AG04450 (cell line): ENCODE measurements around the gene PPCS. TPM values are rescaled to one million over a fixed set of nuclear protein-coding genes. Genes with fewer than 3 reads are reported as not detected.
A peak's percentile ranks its signal among the peaks of the same experiment; 100 is the strongest.
"Not testable (repeated sequence)": the region's sequence is repeated elsewhere in the genome, so short reads cannot be mapped to it uniquely, and the experiment has no call there.

Experiments used
- CTCF ChIA-PET: fragments of 300-600, 350-600 bp; formaldehyde crosslinking; extraction: SDS; loops from one replicate; lab custom pipeline; 2022; ENCODE audit warnings: antibody characterized with exemption, inconsistent platforms; lab: Charles Lee
- POLR2A ChIA-PET: fragments of 350-600 bp; formaldehyde crosslinking; extraction: SDS; loops from one replicate; lab custom pipeline; 2021; ENCODE audit warnings: antibody characterized with exemption, inconsistent platforms; lab: Yijun Ruan, JAX
- DNase-seq: peaks from one replicate; pipeline ENCODE4 v3.0.0-alpha.2; 2011; ENCODE audit warnings: low read depth, low spot score
- H3K27ac ChIP-seq: one replicate; pipeline ENCODE4 v1.5.1; 2012; ENCODE audit warnings: low read depth, low read length, control low read depth
- H3K27me3 ChIP-seq: one replicate; pipeline ENCODE4 v1.6.0; 2012; ENCODE audit warnings: low read length; ENCODE audit not compliant: control insufficient read depth, insufficient read depth
- H3K4me3 ChIP-seq: 2 replicates; pipeline ENCODE4 v1.5.1; 2011; ENCODE audit warnings: mild to moderate bottlenecking, low read depth, low read length, control low read depth
- H3K9me3 ChIP-seq: 2 replicates; pipeline ENCODE4 v1.5.1; 2012; ENCODE audit warnings: low read length; ENCODE audit not compliant: control insufficient read depth, insufficient read depth
- CTCF ChIP-seq: IDR thresholded peaks from 2 replicates; pipeline ENCODE4 v1.5.1; 2011; ENCODE audit warnings: low read depth, low read length, control low read depth, inconsistent platforms
- polyA plus RNA-seq: library from polyadenylated mRNA; depleted of rRNA; stranded (reverse); fragments of >200 nt; gene quantifications from 2 replicates; pipeline ENCODE4 v1.2.3, GENCODE V29; 2011

Gene PPCS
- polyA plus RNA-seq, 1 experiment, result 36.8 TPM

GRCh38 chr1:42476605-42477004 is 20.3 kb downstream of the PPCS start:
- no peak for DNase-seq
- CTCF ChIA-PET, result no interaction called here
- Histone ChIP-seq H3K27me3 (no peaks in the 10 kb centered on the region), H3K9me3 (no peaks in the 10 kb centered on the region), H3K27ac (no peak overlapping the region), H3K4me3 (no peak overlapping the region)
- POLR2A ChIA-PET, result no interaction called here
- no peak for TF ChIP-seq CTCF

DNA sequence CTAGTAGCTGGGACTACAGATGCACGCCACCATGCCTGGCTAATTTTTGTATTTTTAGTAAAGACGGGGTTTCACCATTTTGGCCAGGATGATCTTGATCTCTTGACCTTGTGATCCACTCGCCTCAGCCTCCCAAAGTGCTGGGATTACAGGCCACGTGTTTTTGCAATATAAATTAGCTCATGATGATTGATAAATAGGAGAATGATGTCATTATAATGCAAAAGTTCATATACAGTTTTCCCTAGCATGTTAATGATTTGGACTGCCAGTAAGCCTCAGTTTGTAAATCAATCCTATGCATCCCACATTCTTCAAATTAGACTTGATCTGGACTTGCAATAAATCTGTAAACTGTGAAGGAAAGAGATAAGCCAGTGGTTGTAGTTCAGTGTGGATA is 21.0 kb downstream of the PPCS start:
- H3K9me3 ChIP-seq, DNase-seq, POLR2A ChIA-PET, H3K27me3 ChIP-seq, H3K27ac ChIP-seq, H3K4me3 ChIP-seq, CTCF ChIA-PET: not testable (repeated sequence)

GRCh38 chr1:42477775-42478174 is 21.4 kb downstream of the PPCS start:
- TF ChIP-seq CTCF, result no peak
- Histone ChIP-seq H3K27ac (no peak overlapping the region), H3K9me3 (no peaks in the 10 kb centered on the region), H3K27me3 (no peaks in the 10 kb centered on the region), H3K4me3 (no peak overlapping the region)
- no peak for DNase-seq
- CTCF ChIA-PET, result no interaction called here
- POLR2A ChIA-PET, result no interaction called here

- no peak for DNase-seq
- Histone ChIP-seq H3K27ac (no peak overlapping the region), H3K4me3 (no peak overlapping the region), H3K27me3 (no peaks in the 10 kb centered on the region), H3K9me3 (no peaks in the 10 kb centered on the region)
- ChIA-PET CTCF (no interaction called here), POLR2A (no interaction called here)
- peak; percentile 29 for TF ChIP-seq CTCF
Observed at GRCh38 chr1:42479621-42480020, 23.3 kb downstream of the PPCS start.

DNA sequence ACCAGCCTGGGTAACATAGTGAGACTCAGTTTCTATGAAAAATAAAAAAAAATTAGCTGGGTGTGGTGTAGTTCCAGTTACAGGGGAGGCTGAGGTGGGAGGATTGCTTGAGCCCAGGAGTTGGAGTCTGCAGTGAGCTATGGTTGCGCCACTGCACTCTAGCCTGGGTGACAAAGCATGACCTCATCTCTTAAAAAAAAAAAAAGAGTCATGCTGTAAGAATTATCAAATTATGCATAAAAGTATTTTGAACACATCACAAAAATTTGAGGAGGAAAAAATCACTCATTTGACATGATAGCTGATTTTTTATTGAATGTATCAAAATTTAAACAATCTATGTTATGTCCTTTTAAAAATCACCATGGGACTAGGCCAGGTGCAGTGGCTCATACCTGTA is 24.6 kb downstream of the PPCS start:
- Histone ChIP-seq H3K4me3 (no peak overlapping the region), H3K27me3 (no peaks in the 10 kb centered on the region), H3K9me3 (no peaks in the 10 kb centered on the region), H3K27ac (no peak overlapping the region)
- POLR2A ChIA-PET, result no interaction called here
- no peak for DNase-seq
- no peak for TF ChIP-seq CTCF
- CTCF ChIA-PET, result no interaction called here

- ChIA-PET POLR2A (no interaction called here), CTCF (no interaction called here)
- no peak overlapping the region for H3K27ac ChIP-seq
- H3K9me3 ChIP-seq, result no peaks in the 10 kb centered on the region
- no peaks in the 10 kb centered on the region for H3K27me3 ChIP-seq
- DNase-seq, result no peak
- no peak overlapping the region for H3K4me3 ChIP-seq
- no peak for TF ChIP-seq CTCF
Observed at GRCh38 chr1:42482635-42483153, 26.4 kb downstream of the PPCS start.
